Activated B cell treated with CpG ODN at 0.5 μM for 24 hours (primary cell): ENCODE results near the gene UBE2O. TPM values are rescaled to one million over a fixed set of nuclear protein-coding genes. Genes with fewer than 3 reads are reported as not detected.
A peak's percentile ranks its signal among the peaks of the same experiment; 100 is the strongest.

Experiments used
- ATAC-seq: fragments of 200-7000 bp; cut with Tn5 transposase; one replicate; pipeline ENCODE4 v1.10.0; 2021; ENCODE audit warnings: low read depth, mild to moderate bottlenecking, moderate library complexity
- CTCF ChIA-PET: fragments of 350-600 bp; sonication (Branson Sonifier 250); formaldehyde crosslinking; loops from one replicate; lab custom pipeline; 2021; ENCODE audit warnings: antibody characterized with exemption; lab: Charles Lee
- POLR2A ChIA-PET: fragments of 350-600 bp; sonication (Branson Sonifier 250); formaldehyde crosslinking; loops from one replicate; lab custom pipeline; 2021; ENCODE audit warnings: antibody characterized with exemption; lab: Charles Lee
- DNase-seq: peaks from one replicate; pipeline ENCODE4 v3.0.0; 2022
- H3K27ac Mint-ChIP-seq: one replicate; pipeline ENCODE4 v1.8.0; 2020; ENCODE audit warnings: mixed read lengths
- H3K27me3 Mint-ChIP-seq: one replicate; pipeline ENCODE4 v1.8.0; 2021; ENCODE audit warnings: mixed read lengths
- H3K36me3 Mint-ChIP-seq: one replicate; pipeline ENCODE4 v1.8.0; 2021; ENCODE audit warnings: low read depth, mixed read lengths
- H3K4me1 Mint-ChIP-seq: one replicate; pipeline ENCODE4 v1.8.0; 2021; ENCODE audit warnings: mixed read lengths
- H3K4me3 Mint-ChIP-seq: one replicate; pipeline ENCODE4 v1.8.0; 2020; ENCODE audit warnings: mild to moderate bottlenecking, mixed read lengths
- H3K9me3 Mint-ChIP-seq: one replicate; pipeline ENCODE4 v1.8.0; 2020; ENCODE audit warnings: mixed read lengths
- intact Hi-C: fragments of 100-400 bp; cut with micrococcal nuclease; formaldehyde crosslinking; loops from one replicate; pipeline ENCODE4 v1.15.1; 2024
- total RNA-seq: library from RNA; stranded (reverse); gene quantifications from 2 replicates; pipeline ENCODE4 v1.2.3, GENCODE V29; 2022
- TF ChIP-seq, protein P1 (sequence below): fragments of 200-600 bp; IDR thresholded peaks from one replicate; pipeline ENCODE4 v1.8.0; 2022; ENCODE audit warnings: antibody characterized with exemption, mild to moderate bottlenecking

The UBE2O gene
- total RNA-seq, 1 donor from 2014 or later = 39.0 TPM

GRCh38 chr17:76497699-76497978 lies 44.7 kb upstream of the UBE2O start:
- Mint-ChIP-seq H3K27me3 (no peaks in the 10 kb centered on the region), H3K4me3 (peak overlapping the region; percentile 99), H3K9me3 (no peaks in the 10 kb centered on the region), H3K27ac (peak overlapping the region; percentile 95), H3K4me1 (peaks cover 88% of the 10 kb centered on the region), H3K36me3 (peaks cover 43% of the 10 kb centered on the region)
- intact Hi-C loops = no loop called here
- ChIA-PET POLR2A (interaction anchor here (1.0 to 21.4 kb wide), 5 partner anchors 15 to 87 kb away, joined by 3 to 769 read pairs (median 6); partner anchors contain the start of gene AANAT), CTCF (interaction anchor here (0.8 to 3.0 kb wide), 3 partner anchors 15 to 39 kb away, joined by 4 to 7 read pairs (median 6); partner anchors contain the start of gene AANAT)
- DNase-seq = no peak
- no peak for ATAC-seq
- TF ChIP-seq, protein P1, sequence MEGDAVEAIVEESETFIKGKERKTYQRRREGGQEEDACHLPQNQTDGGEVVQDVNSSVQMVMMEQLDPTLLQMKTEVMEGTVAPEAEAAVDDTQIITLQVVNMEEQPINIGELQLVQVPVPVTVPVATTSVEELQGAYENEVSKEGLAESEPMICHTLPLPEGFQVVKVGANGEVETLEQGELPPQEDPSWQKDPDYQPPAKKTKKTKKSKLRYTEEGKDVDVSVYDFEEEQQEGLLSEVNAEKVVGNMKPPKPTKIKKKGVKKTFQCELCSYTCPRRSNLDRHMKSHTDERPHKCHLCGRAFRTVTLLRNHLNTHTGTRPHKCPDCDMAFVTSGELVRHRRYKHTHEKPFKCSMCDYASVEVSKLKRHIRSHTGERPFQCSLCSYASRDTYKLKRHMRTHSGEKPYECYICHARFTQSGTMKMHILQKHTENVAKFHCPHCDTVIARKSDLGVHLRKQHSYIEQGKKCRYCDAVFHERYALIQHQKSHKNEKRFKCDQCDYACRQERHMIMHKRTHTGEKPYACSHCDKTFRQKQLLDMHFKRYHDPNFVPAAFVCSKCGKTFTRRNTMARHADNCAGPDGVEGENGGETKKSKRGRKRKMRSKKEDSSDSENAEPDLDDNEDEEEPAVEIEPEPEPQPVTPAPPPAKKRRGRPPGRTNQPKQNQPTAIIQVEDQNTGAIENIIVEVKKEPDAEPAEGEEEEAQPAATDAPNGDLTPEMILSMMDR = no peak

- DNase-seq (no peak), ATAC-seq (no peak)
- TF ChIP-seq, protein P1 = no peak
- H3K4me3 Mint-ChIP-seq = peak overlapping the region; percentile 99
- CTCF ChIA-PET = interaction anchor here (0.6 to 3.0 kb wide), 5 partner anchors 14 to 1325 kb away, joined by 3 to 7 read pairs (median 4); partner anchors contain the start of gene AANAT
- H3K9me3 Mint-ChIP-seq = no peaks in the 10 kb centered on the region
- peaks cover 88% of the 10 kb centered on the region for H3K4me1 Mint-ChIP-seq
- intact Hi-C loops = no loop called here
- H3K27ac Mint-ChIP-seq = peak overlapping the region; percentile 95
- H3K36me3 Mint-ChIP-seq = peaks cover 43% of the 10 kb centered on the region
- H3K27me3 Mint-ChIP-seq = no peaks in the 10 kb centered on the region
- POLR2A ChIA-PET = interaction anchor here (1.0 to 21.4 kb wide), 4 partner anchors 14 to 88 kb away, joined by 3 to 769 read pairs (median 26); partner anchors contain the start of gene AANAT
Measured at GRCh38 chr17:76496464-76496863, 43.5 kb upstream of the UBE2O start.

DNA sequence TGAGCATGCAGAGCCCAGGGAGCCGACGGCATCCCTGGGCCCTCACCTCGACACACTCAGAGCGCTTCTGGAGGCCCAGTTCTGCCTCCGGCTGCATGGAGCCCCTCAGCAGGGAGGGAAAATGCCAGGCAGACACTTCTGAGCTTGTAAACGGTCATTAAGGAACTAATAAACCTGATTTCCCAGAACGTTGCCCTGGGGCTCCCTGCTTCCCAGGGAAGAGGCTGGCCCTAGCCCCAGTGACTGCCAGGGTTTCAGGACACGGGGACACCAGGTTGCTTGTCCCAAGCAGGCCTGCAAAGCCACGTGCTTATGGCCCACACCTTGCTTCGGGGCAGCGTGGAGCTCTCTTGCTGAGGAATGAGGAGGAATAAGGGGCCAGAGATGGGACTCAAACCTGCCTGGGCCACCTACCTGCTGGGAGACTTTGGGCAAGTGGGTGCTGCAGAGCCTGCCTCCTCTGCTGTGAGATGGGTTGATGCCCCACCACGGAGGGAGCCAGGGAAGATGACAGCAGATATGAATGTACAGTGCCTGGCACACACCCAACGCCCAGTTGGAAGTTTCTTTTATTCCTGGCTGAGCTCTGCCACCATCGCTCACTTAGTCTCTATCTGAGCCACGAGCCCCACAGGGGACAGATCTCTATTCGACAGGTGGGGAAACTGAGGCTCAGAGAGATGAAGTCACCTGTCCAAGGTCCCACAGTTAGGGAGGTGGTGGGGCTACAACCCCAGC lies 42.9 kb upstream of the UBE2O start:
- Mint-ChIP-seq H3K27ac (peak overlapping the region; percentile 95), H3K4me3 (no peak overlapping the region), H3K27me3 (no peaks in the 10 kb centered on the region), H3K36me3 (peaks cover 43% of the 10 kb centered on the region), H3K4me1 (peaks cover 93% of the 10 kb centered on the region), H3K9me3 (no peaks in the 10 kb centered on the region)
- intact Hi-C loops = no loop called here
- ChIA-PET CTCF (interaction anchor here (0.6 to 3.0 kb wide), 6 partner anchors 13 to 1324 kb away, joined by 3 to 7 read pairs (median 4); partner anchors contain the start of gene AANAT), POLR2A (interaction anchor here (1.5 to 21.4 kb wide), 3 partner anchors 13 to 88 kb away, joined by 3 to 769 read pairs (median 48); partner anchors contain the start of gene AANAT)
- DNase-seq = no peak
- TF ChIP-seq, protein P1 = no peak
- no peak for ATAC-seq

- DNase-seq = peak; percentile 41
- peaks cover 30% of the 10 kb centered on the region for H3K36me3 Mint-ChIP-seq
- peaks cover 99% of the 10 kb centered on the region for H3K4me1 Mint-ChIP-seq
- ATAC-seq = peak; percentile 20
- intact Hi-C loops = no loop called here
- peak overlapping the region; percentile 95 for H3K27ac Mint-ChIP-seq
- CTCF ChIA-PET = interaction anchor here (0.7 to 2.5 kb wide), 7 partner anchors 9 to 69 kb away, joined by 4 to 21 read pairs (median 7); partner anchors contain the start of genes AANAT and UBE2O
- no peaks in the 10 kb centered on the region for H3K9me3 Mint-ChIP-seq
- H3K27me3 Mint-ChIP-seq = no peaks in the 10 kb centered on the region
- TF ChIP-seq, protein P1 = no peak
- H3K4me3 Mint-ChIP-seq = peak overlapping the region; percentile 82
- POLR2A ChIA-PET = interaction anchor here (0.6 to 24.4 kb wide), 14 partner anchors 5 to 1465 kb away, joined by 3 to 769 read pairs (median 4); partner anchors contain the start of genes AANAT, PRPSAP1, RHBDF2 and TNRC6C
Measured at GRCh38 chr17:76493505-76494167, 40.7 kb upstream of the UBE2O start.
